Measurements from ENCODE around the gene OR2D2. TPM values are rescaled to one million over a fixed set of nuclear protein-coding genes. Genes with fewer than 3 reads are reported as not detected.
A peak's percentile ranks its signal among the peaks of the same experiment; 100 is the strongest.
"Not testable (repeated sequence)": the region's sequence is repeated elsewhere in the genome, so short reads cannot be mapped to it uniquely, and the experiment has no call there.

The OR2D2 gene
- total RNA-seq, 1 donor from 2014 or later: not detected

GRCh38 chr11:6876914-6877313, 15.4 kb downstream of the OR2D2 start:
- DNase-seq: no peak

- no peak for DNase-seq
Measured at GRCh38 chr11:6876325-6876724, 16.0 kb downstream of the OR2D2 start, which contains the start of gene OR10A4. TSS of gene OR10A4 (plus strand) at chr11:6876625. CDS start at chr11:6876648, 23 bp downstream.

GRCh38 chr11:6875761-6876160, 16.5 kb downstream of the OR2D2 start:
- no peak for DNase-seq

- no peak for DNase-seq
Measured at GRCh38 chr11:6871278-6871677, 21.0 kb downstream of the OR2D2 start.

GRCh38 chr11:6864438-6864837, 27.9 kb downstream of the OR2D2 start:
- DNase-seq: no peak

GRCh38 chr11:6862961-6863360, 29.3 kb downstream of the OR2D2 start, which contains the start of gene OR10A2:
TSS of gene OR10A2 (plus strand) at chr11:6863057. CDS start at chr11:6869755, 6,698 bp downstream.
- peak; percentile 74 for DNase-seq

GRCh38 chr11:6856871-6857270, 35.4 kb downstream of the OR2D2 start:
- DNase-seq: no peak

- DNase-seq: peak; percentile 5
Measured at GRCh38 chr11:6855971-6856541, 36.2 kb downstream of the OR2D2 start.

GRCh38 chr11:6854801-6855200, 37.5 kb downstream of the OR2D2 start:
- DNase-seq: not testable (repeated sequence)

GRCh38 chr11:6850526-6850925, 41.8 kb downstream of the OR2D2 start:
- no peak for DNase-seq

- no peak for DNase-seq
Measured at GRCh38 chr11:6845383-6845782, 46.9 kb downstream of the OR2D2 start, which contains the start of gene OR10A5. TSS of gene OR10A5 (plus strand) at chr11:6845683. CDS start at chr11:6845683, 0 bp downstream.

GRCh38 chr11:6844356-6844755, 47.9 kb downstream of the OR2D2 start:
- peak; percentile 27 for DNase-seq

- no peak for DNase-seq
Measured at GRCh38 chr11:6843670-6844069, 48.6 kb downstream of the OR2D2 start.

- no peak for DNase-seq
Measured at GRCh38 chr11:6841694-6842093, 50.6 kb downstream of the OR2D2 start.

Other genes with a start within 250 kb of the OR2D2 start
- gene DCHS1, start 236.7 kb downstream of the OR2D2 start, total RNA-seq: 64.6 TPM
- gene MRPL17, start 209.2 kb downstream of the OR2D2 start, total RNA-seq: 29.2 TPM
- gene OR2AG2, start 120.5 kb downstream of the OR2D2 start, total RNA-seq: not detected
- gene OR2AG1, start 109.5 kb downstream of the OR2D2 start, total RNA-seq: not detected
- 0.10 TPM for gene OR6A2, start 92.8 kb downstream of the OR2D2 start, total RNA-seq
- gene OR10A5, start 46.8 kb downstream of the OR2D2 start, total RNA-seq: not detected
- gene OR10A2, start 29.4 kb downstream of the OR2D2 start, total RNA-seq: not detected
- not detected for gene OR10A4, start 15.9 kb downstream of the OR2D2 start, total RNA-seq
- gene OR2D3, start 28.5 kb upstream of the OR2D2 start, total RNA-seq: not detected
- gene ZNF215, start 33.9 kb upstream of the OR2D2 start, total RNA-seq: 0.51 TPM
- gene ZNF214, start 127.8 kb upstream of the OR2D2 start, total RNA-seq: 3.7 TPM
- 0.21 TPM for gene NLRP14, start 128.0 kb upstream of the OR2D2 start, total RNA-seq
- not detected for gene RBMXL2, start 196.5 kb upstream of the OR2D2 start, total RNA-seq